ENCODE data around the gene CGB2.
A peak's percentile ranks its signal among the peaks of the same experiment; 100 is the strongest.

CGB2 gene

DNA sequence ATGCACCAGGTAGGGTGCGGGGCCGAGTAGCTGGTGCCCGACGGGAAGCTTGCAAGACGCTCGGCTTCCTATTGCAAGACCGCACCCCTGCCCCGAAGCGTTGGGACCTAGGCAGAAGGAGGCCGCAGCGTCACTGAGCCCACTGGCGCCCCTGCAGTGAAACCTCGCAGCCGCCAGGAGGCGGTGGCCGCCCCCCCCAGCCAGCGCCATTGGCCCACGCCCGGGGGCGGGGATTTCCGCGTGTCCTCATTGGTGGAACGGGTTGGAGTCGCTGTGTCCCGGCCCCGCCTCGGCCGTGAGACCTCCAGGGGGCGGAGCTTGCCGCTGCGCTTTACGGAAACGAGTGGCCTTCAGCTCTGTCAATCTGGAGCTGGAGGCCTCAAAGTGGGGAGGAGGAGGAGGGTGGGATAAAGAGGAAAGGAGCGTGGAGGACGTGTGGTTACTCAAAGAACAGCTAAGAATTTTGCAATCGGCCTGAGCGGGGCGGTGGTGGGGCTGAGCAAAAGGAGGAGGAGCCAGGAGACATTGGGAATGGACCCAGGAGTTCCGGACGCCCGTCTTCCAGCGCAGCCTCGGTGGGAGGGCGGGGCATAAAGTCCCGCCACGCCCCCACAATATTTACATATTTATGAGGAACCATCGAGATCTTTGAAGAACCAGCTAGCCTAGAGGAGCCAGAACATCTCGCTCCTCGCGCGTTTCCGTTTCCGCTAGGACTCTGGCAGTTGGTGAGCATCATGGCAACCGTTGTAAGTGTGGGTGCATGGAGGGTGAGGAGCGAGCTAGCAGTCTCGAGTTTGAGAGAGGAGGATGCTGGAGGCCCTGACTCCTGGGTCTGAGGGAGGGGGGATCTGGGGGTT is 38.3 kb upstream of the CGB2 start, which contains the start of the genes GYS1 and RUVBL2:
Gene GYS1, minus strand, starts transcription at position 135 of the 860 bp plus-strand sequence. CDS start 197 bp downstream, outside the sequence.
Gene RUVBL2, plus strand, starts transcription at position 713 of the 860 bp plus-strand sequence. Its CDS starts 25 bp downstream, at position 738.
- no peak for TF ChIP-seq TEAD4 (IDR thresholded peaks at IDR 0.05)
- TF ChIP-seq FOXM1 (IDR thresholded peaks at IDR 0.05; ENCODE audit: borderline replicate concordance, low read depth): no peak
- no peak for TF ChIP-seq NFIC (IDR thresholded peaks at IDR 0.05)
- peak; percentile 85 for TF ChIP-seq TAF1 (IDR thresholded peaks at IDR 0.05; ENCODE audit: low read depth)
- peak; percentile 50; the same call in 1 of the 2 replicates for TF ChIP-seq CREB1 (IDR thresholded peaks at IDR 0.05; ENCODE audit: low read depth)
- TF ChIP-seq YY1 (IDR thresholded peaks at IDR 0.05; ENCODE audit: low read depth): peak; percentile 91
- TF ChIP-seq CEBPB (IDR thresholded peaks at IDR 0.05): peak; percentile 83
- TF ChIP-seq EGR1 (IDR thresholded peaks at IDR 0.05): peak; percentile 34; the same call in 1 of the 2 replicates
- no peak for TF ChIP-seq USF1 (IDR thresholded peaks at IDR 0.05)
- TF ChIP-seq TCF12 (IDR thresholded peaks at IDR 0.05; ENCODE audit: low read depth): no peak
- TF ChIP-seq MAX (IDR thresholded peaks at IDR 0.05): peak; percentile 82
- TF ChIP-seq, protein P1, sequence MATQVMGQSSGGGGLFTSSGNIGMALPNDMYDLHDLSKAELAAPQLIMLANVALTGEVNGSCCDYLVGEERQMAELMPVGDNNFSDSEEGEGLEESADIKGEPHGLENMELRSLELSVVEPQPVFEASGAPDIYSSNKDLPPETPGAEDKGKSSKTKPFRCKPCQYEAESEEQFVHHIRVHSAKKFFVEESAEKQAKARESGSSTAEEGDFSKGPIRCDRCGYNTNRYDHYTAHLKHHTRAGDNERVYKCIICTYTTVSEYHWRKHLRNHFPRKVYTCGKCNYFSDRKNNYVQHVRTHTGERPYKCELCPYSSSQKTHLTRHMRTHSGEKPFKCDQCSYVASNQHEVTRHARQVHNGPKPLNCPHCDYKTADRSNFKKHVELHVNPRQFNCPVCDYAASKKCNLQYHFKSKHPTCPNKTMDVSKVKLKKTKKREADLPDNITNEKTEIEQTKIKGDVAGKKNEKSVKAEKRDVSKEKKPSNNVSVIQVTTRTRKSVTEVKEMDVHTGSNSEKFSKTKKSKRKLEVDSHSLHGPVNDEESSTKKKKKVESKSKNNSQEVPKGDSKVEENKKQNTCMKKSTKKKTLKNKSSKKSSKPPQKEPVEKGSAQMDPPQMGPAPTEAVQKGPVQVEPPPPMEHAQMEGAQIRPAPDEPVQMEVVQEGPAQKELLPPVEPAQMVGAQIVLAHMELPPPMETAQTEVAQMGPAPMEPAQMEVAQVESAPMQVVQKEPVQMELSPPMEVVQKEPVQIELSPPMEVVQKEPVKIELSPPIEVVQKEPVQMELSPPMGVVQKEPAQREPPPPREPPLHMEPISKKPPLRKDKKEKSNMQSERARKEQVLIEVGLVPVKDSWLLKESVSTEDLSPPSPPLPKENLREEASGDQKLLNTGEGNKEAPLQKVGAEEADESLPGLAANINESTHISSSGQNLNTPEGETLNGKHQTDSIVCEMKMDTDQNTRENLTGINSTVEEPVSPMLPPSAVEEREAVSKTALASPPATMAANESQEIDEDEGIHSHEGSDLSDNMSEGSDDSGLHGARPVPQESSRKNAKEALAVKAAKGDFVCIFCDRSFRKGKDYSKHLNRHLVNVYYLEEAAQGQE (IDR thresholded peaks at IDR 0.05; ENCODE audit: low read depth): no peak
- no peak for TF ChIP-seq EP300 (IDR thresholded peaks at IDR 0.05; ENCODE audit: borderline replicate concordance)
- TF ChIP-seq ZBTB7A (IDR thresholded peaks at IDR 0.05; ENCODE audit: low read depth): peak; percentile 86
- peak; percentile 10; the same call in 1 of the 2 replicates for TF ChIP-seq RAD21 (IDR thresholded peaks at IDR 0.05; ENCODE audit: low read depth)

GRCh38 chr19:48994035-48994386 is 37.7 kb upstream of the CGB2 start:
- TF ChIP-seq YY1 (IDR thresholded peaks at IDR 0.05; ENCODE audit: low read depth) (no peak), ZBTB7A (IDR thresholded peaks at IDR 0.05; ENCODE audit: low read depth) (no peak), NFIC (IDR thresholded peaks at IDR 0.05) (no peak), TEAD4 (IDR thresholded peaks at IDR 0.05) (no peak)
- TF ChIP-seq, protein P1 (IDR thresholded peaks at IDR 0.05; ENCODE audit: low read depth): no peak

GRCh38 chr19:48997972-48998371 is 33.7 kb upstream of the CGB2 start:
- no peak for TF ChIP-seq EGR1 (IDR thresholded peaks at IDR 0.05)
- no peak for TF ChIP-seq MAX (IDR thresholded peaks at IDR 0.05)
- TF ChIP-seq YY1 (IDR thresholded peaks at IDR 0.05; ENCODE audit: low read depth): no peak
- TF ChIP-seq RAD21 (IDR thresholded peaks at IDR 0.05; ENCODE audit: low read depth): peak; percentile 46; the same call in 1 of the 2 replicates
- TF ChIP-seq TAF1 (IDR thresholded peaks at IDR 0.05; ENCODE audit: low read depth): no peak
- no peak for TF ChIP-seq EP300 (IDR thresholded peaks at IDR 0.05; ENCODE audit: borderline replicate concordance)
- TF ChIP-seq TEAD4 (IDR thresholded peaks at IDR 0.05): no peak

GRCh38 chr19:48999481-49000325 is 32.0 kb upstream of the CGB2 start:
- TF ChIP-seq RAD21 (IDR thresholded peaks at IDR 0.05; ENCODE audit: low read depth) (peak; percentile 42; the same call in 1 of the 2 replicates), USF1 (IDR thresholded peaks at IDR 0.05) (no peak)

GRCh38 chr19:49004133-49004532 is 27.6 kb upstream of the CGB2 start:
- TF ChIP-seq EP300 (IDR thresholded peaks at IDR 0.05; ENCODE audit: borderline replicate concordance): no peak
- no peak for TF ChIP-seq EGR1 (IDR thresholded peaks at IDR 0.05)
- TF ChIP-seq NFIC (IDR thresholded peaks at IDR 0.05): no peak
- no peak for TF ChIP-seq RAD21 (IDR thresholded peaks at IDR 0.05; ENCODE audit: low read depth)
- no peak for TF ChIP-seq CEBPB (IDR thresholded peaks at IDR 0.05)
- TF ChIP-seq CREB1 (IDR thresholded peaks at IDR 0.05; ENCODE audit: low read depth): no peak
- TF ChIP-seq ZBTB7A (IDR thresholded peaks at IDR 0.05; ENCODE audit: low read depth): no peak
- no peak for TF ChIP-seq TAF1 (IDR thresholded peaks at IDR 0.05; ENCODE audit: low read depth)
- no peak for TF ChIP-seq TCF12 (IDR thresholded peaks at IDR 0.05; ENCODE audit: low read depth)
- no peak for TF ChIP-seq MAX (IDR thresholded peaks at IDR 0.05)
- TF ChIP-seq, protein P1 (IDR thresholded peaks at IDR 0.05; ENCODE audit: low read depth): no peak
- TF ChIP-seq YY1 (IDR thresholded peaks at IDR 0.05; ENCODE audit: low read depth): no peak
